Activated CD4-positive, alpha-beta T cell treated with anti-CD3 and anti-CD28 coated beads, Interleukin-2, Interleukin-6, amounts not matched to agents 100 ng/mL and 50 ng/mL, durations not matched to agents 16 hours and 8 hours (primary cell): ENCODE data around the gene FAM200B.

Experiments used
- DNase-seq: peaks from one replicate; pipeline ENCODE4 v3.0.0-alpha.2; 2020

The FAM200B gene

GRCh38 chr4:15668566-15669435, 12.8 kb upstream of the FAM200B start:
- DNase-seq, result no peak

DNA sequence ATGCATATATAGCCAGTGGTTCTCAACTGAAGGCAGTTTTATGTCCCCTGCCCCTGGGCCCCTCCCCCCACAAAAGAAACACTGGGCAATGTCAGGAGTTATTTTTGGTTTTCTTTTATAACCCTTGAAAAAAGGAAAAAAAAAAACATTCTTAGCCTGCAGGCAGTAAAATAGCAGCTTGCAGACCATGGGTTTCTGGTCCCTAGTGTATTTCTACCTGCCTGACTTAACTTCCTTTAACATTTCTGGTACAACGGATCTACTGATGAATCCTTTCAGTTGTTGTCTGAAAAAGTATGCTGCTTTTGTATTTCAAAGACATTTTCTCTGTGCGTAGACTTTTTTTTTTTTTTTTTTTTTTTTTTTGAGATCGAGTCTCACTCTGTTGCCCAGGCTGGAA, 11.1 kb upstream of the FAM200B start:
- DNase-seq, result no peak

DNA sequence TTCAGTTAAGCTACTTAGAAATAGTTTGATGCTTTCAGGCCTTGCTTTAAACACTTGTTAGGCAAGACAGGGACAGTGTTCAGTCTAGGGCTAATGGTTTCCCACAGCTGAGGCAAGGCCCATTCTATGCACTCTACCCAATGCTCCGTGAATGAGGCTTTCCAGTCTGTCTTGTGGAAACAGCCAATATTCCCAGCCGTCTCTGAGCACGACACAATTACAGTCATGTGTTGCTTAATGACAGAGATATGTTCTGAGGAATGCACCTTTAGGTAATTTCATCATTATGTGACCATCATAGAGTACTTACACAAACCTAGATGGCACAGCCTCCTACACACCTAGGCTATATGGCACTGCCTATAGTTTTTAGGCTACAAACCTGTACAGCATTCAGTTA, 9.5 kb upstream of the FAM200B start:
- DNase-seq, result no peak

- DNase-seq, result no peak
These were observed 8.3 kb upstream of the FAM200B start for GRCh38 chr4:15673337-15673736.

GRCh38 chr4:15674046-15674445, 7.6 kb upstream of the FAM200B start:
- DNase-seq, result no peak

DNA sequence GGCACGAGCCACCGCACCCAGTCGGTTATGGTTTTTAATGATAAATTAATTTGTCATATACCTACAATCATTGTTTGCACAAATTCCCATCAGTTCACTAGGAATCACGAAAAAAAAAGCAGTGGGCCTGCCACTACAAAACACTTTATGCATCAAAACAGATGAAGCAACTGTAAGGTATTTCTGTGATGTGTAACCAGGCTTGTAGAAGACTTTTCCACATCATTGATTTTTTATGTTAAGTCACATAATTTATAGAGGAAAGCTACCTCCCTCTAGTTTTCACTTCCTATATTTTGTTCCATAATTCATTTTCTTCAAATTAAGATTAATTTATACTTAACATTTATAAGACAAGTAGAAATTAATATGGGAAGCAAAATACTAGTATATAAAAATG, 6.7 kb upstream of the FAM200B start:
- no peak for DNase-seq

- no peak for DNase-seq
These were observed 6.3 kb upstream of the FAM200B start for GRCh38 chr4:15675356-15675755.

DNA sequence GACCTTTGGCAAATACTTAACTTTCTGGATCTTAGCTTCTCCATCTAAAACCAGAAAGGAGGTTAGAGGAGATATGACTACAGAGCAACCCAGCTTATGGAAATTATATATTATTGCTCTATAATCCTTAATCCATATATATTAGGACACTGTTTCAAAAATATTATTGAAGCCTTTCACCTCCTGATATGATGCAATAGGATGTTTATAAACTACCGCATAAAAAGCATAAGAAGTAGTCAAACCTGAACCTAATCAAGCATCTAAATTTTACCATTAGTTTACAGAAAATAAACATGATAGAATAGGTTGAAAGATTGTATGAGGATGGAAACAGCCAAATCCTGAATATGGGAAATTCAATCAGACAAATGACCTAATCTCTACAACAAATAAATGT, 5.6 kb upstream of the FAM200B start:
- DNase-seq, result no peak

- DNase-seq, result no peak
These were observed 4.7 kb upstream of the FAM200B start for GRCh38 chr4:15676899-15677298.

DNA sequence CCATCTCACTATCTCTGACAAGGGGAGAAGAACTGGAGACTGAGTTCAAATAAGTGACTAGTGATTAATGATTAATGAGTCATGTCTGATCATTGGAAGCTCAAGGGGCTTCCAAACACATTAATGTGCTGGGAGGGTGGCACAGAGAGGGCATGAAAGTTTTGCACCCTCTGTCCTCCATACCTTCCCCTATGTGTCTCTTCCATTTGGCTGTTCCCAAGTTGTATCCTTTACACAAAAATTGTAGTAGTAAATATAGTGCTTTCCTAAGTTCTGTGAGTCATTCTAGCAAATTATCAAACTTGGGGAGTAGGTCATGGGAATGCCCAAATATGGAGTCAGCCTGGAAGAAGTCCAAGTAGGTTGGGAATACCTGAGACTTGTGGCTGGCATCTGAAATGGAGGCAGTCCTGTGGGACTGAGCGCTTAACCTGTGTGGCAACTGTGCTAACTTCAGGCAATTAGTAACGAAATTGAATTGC, 4.1 kb upstream of the FAM200B start:
- no peak for DNase-seq

- DNase-seq, result no peak
These were observed 608 bp upstream of the FAM200B start for GRCh38 chr4:15681067-15681371.

DNA sequence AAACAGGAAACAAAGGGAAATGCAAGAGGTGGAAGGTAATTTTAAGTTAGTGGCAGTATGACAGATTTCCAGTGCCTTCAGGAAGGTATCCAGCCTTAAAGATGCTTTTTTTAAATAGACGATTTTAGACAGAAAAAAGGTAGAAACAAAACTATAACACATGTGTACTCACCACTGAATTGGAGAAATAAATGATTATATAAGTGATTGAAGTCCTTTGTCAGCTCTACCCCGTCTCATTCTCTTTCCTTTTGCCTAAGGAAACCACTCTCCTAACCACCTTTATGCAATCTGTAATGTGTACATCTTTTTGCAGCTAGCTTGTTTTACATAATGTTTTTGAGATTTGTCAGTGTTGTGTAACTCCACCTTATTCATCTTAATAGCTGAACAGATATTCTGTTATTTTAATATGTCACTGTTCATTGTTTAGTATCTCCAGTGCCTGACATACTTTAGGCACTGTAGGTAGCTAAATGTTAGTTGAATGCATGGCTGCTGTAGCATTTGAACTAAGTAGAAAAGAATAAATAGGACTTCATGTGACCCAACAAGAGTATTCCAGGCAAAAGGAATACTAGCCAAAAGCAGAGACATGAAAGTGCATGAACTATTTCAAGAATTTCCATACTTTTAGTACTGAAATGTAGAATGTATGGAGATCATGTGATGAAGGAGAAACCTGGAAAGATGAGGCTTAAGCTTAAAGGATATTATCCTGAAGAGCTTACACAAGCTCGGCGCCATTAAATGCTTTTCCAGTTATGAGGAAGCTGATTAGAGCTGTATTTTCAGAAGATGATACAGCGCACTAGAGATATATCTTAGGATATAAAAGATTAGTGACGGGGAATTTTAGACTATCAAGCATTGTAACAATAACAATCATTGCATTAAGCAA, 865 bp downstream of the FAM200B start:
- DNase-seq, result peak; percentile 8

GRCh38 chr4:15683143-15683495, 1.5 kb downstream of the FAM200B start:
- no peak for DNase-seq

- DNase-seq, result no peak
These were observed 2.9 kb downstream of the FAM200B start for GRCh38 chr4:15684498-15684897.

DNA sequence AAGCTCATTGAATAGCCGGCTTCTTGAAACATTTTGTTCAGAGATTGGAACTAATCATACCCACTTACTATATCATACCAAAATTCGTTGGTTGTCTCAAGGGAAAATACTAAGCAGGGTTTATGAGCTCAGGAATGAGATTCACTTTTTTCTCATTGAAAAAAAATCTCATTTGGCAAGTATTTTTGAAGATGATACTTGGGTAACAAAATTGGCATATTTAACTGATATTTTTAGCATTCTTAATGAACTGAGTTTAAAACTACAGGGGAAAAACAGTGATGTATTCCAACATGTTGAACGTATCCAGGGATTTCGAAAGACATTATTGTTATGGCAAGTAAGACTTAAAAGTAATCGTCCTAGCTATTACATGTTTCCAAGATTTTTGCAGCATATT, 6.4 kb downstream of the FAM200B start:
- DNase-seq, result no peak

GRCh38 chr4:15689540-15689939, 7.9 kb downstream of the FAM200B start:
- no peak for DNase-seq

GRCh38 chr4:15690020-15690809, 8.6 kb downstream of the FAM200B start:
- DNase-seq, result no peak

GRCh38 chr4:15691346-15692135, 9.9 kb downstream of the FAM200B start:
- no peak for DNase-seq

GRCh38 chr4:15692602-15693001, 11.0 kb downstream of the FAM200B start:
- no peak for DNase-seq

GRCh38 chr4:15694431-15694830, 12.8 kb downstream of the FAM200B start:
- DNase-seq, result no peak

DNA sequence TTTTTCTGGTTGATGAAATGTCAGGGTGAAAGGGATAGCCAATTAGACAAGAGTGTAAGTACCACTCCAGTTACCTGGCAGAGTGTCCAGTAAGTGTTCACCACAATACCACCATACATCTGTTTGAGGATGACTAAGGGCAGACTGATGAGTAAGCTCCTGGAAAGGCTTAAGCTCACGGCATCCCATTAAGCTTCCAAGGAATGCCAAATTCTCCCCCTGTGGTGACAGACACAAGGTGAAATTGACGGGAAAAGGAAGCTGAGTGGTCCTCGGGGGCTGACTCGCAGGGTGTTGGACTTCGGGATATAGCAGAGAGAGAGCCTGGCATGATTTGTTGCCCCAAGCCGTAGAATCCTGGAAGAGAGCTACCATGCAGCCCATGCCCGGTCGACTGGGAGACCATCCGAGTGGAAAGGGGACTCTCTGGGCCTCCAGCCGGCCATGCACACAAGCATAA, 13.6 kb downstream of the FAM200B start:
- no peak for DNase-seq

GRCh38 chr4:15695729-15696128, 14.1 kb downstream of the FAM200B start:
- DNase-seq, result no peak
